Globus pallidus (tissue), 1 donor: Measurements from ENCODE around the gene PDLIM5.

Experiments used
- DNase-seq: peaks from one replicate; pipeline ENCODE4 v3.0.0-alpha.2; 2015; ENCODE audit warnings: low spot score

The PDLIM5 gene

GRCh38 chr4:94700298-94700697 is 248.6 kb downstream of the PDLIM5 start:
- DNase-seq: no peak

- DNase-seq: no peak
Observed at GRCh38 chr4:94701631-94702300, 250.0 kb downstream of the PDLIM5 start.

- DNase-seq: no peak
Observed at GRCh38 chr4:94711635-94712034, 259.9 kb downstream of the PDLIM5 start.

GRCh38 chr4:94714365-94715160 is 262.8 kb downstream of the PDLIM5 start:
- no peak for DNase-seq

- DNase-seq: no peak
Observed at GRCh38 chr4:94715726-94716125, 264.0 kb downstream of the PDLIM5 start.
